K562 (cell line): Measurements from ENCODE around the gene LRP2BP. TPM values are rescaled to one million over a fixed set of nuclear protein-coding genes. Genes with fewer than 3 reads are reported as not detected.

Experiments
- CBX8 ChIP-seq: fragments of 200-600 bp; sonication (generic); IDR thresholded peaks from 2 replicates; pipeline ENCODE4 v1.6.1; 2012; ENCODE audit warnings: borderline replicate concordance, mixed run types, low read depth, mild to moderate bottlenecking, moderate library complexity, mixed read lengths, low read length, control low read depth, inconsistent platforms; ENCODE audit not compliant: poor library complexity, severe bottlenecking; ENCODE audit errors: extremely low read depth
- ESRRB ChIP-seq: fragments of 250-450 bp; sonication (Bioruptor Pico); IDR thresholded peaks from 2 replicates; pipeline ENCODE4 v1.5.0; 2020; ENCODE audit warnings: mild to moderate bottlenecking, moderate library complexity, borderline replicate concordance
- HDAC8 ChIP-seq: fragments of 450-650 bp; IDR thresholded peaks from 2 replicates; pipeline ENCODE4 v1.6.1; 2016; ENCODE audit warnings: mild to moderate bottlenecking, missing genetic modification characterization, moderate library complexity, missing compliant biosample characterization
- HLTF ChIP-seq: fragments of 450-650 bp; IDR thresholded peaks from 2 replicates; pipeline ENCODE4 v1.6.1; 2016
- KLF13 ChIP-seq: fragments of 450-650 bp; IDR thresholded peaks from 2 replicates; pipeline ENCODE4 v1.6.1; 2016; ENCODE audit warnings: missing genetic modification characterization, low read depth, mild to moderate bottlenecking, missing compliant biosample characterization, moderate library complexity, borderline replicate concordance
- PYGO2 ChIP-seq: fragments of 450-650 bp; IDR thresholded peaks from 2 replicates; pipeline ENCODE4 v1.6.1; 2016; ENCODE audit warnings: mild to moderate bottlenecking, missing genetic modification characterization, moderate library complexity, missing compliant biosample characterization
- SREBF1 ChIP-seq: fragments of 150-350 bp; IDR thresholded peaks from 2 replicates; pipeline ENCODE4 v1.6.1; 2014; ENCODE audit warnings: antibody characterized with exemption, low read depth, low read length, borderline replicate concordance
- SREBF2 ChIP-seq: sonication (generic); formaldehyde crosslinking; IDR thresholded peaks from 2 replicates; pipeline ENCODE4 v1.4.0; 2020; ENCODE audit warnings: mild to moderate bottlenecking, missing genetic modification reagents
- ZFPM2 ChIP-seq: fragments of 250-450 bp; sonication (Bioruptor Pico); IDR thresholded peaks from 2 replicates; pipeline ENCODE4 v1.5.1; 2022; ENCODE audit warnings: mild to moderate bottlenecking
- ZKSCAN8 ChIP-seq: fragments of 200-800 bp; sonication (Bioruptor generic); IDR thresholded peaks from 2 replicates; pipeline ENCODE4 v1.6.1; 2016; ENCODE audit warnings: missing genetic modification characterization, missing compliant biosample characterization
- ZNF436 ChIP-seq: fragments of 250-450, 450-650 bp; sonication (Bioruptor Pico); formaldehyde crosslinking; IDR thresholded peaks from 2 replicates; pipeline ENCODE4 v1.7.0; 2020; ENCODE audit warnings: mild to moderate bottlenecking
- polyA plus RNA-seq, 8 experiments: library from polyadenylated mRNA; depleted of rRNA in 4 of 8; stranded (reverse) in 5 of 8; unstranded in 3 of 8; fragments of >200 nt; fragmentation: Nextera tagmentation in 2 of 8; fragmentation: Illumina TruSeq in 1 of 8; extraction: Ambion mirVana in 2 of 8; extraction: Trizol in 1 of 8; gene quantifications; 2 replicates each; pipeline versions ENCODE4 v1.2.1 to v1.2.3, GENCODE V29; 2011 to 2014; ENCODE audit warnings: inconsistent platforms in 1 of 8, missing spikeins in 1 of 8
- total RNA-seq, 7 experiments: library from RNA; depleted of rRNA in 6 of 7; stranded (reverse); fragments of >200 nt in 6 of 7; fragmentation: Illumina TruSeq in 2 of 7; extraction: Trizol in 2 of 7; gene quantifications; 2 replicates each; pipeline versions ENCODE4 v1.2.1 to v1.2.3, GENCODE V29; 2011 to 2021; ENCODE audit warnings: low replicate concordance in 1 of 7
- TF ChIP-seq, protein P1 (sequence below), 2 experiments: fragments of 450-650 bp in 1 of 2; IDR thresholded peaks; 2 replicates each; pipeline ENCODE4 v1.6.1; 2011 to 2017; ENCODE audit warnings: low read depth in 2 of 2, antibody characterized with exemption in 1 of 2, borderline replicate concordance in 1 of 2, low read length in 1 of 2, mild to moderate bottlenecking in 1 of 2, mixed read lengths in 1 of 2; ENCODE audit not compliant: control insufficient read depth in 1 of 2

The LRP2BP gene
- total and polyA plus RNA-seq, 9 of the 15 experiments (the other 6 are each of a cell fraction or from before 2014, with no cell fraction given): 0.42 to 2.1 (median 0.62) TPM

DNA sequence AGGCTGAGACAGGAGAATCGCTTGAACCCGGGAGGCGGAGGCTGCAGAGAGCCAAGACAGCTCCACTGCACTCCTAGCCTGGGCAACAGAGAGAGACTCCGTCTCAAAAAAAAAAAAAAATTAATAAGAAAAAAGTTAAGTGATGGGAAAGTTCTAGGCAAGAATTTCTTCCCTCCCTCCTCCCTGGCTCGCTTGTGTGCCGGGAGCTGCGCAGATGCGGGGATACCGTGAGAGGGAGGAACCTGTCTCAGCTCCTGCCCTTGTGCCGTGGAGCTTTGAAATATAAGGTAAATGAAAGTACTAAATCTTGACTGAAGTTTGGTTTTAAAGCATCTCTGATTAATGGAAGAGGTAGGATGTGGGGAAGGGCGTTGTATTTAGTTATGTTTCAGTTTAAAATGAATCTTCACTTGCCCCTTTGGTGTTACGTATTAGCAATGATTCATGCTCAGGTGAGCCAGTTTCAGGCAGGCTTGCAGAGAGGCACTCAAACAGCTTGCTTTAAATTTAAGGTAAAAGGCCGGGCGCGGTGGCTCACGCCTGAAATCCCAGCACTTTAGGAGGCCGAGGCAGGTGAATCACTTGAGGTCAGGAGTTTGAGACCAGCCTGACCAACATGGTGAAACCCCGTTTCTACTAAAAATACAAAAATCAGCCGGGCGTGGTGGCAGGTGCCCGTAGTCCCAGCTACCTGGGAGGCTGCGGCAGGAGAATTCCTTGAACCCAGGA lies 31.4 kb upstream of the LRP2BP start (continued):
- TF ChIP-seq SREBF2 (CRISPR knock-in tag) (no peak), ZFPM2 (no peak), CBX8 (no peak), PYGO2 (tag) (no peak), KLF13 (tag) (no peak), SREBF1 (no peak), HLTF (no peak), ZNF436 (CRISPR knock-in tag) (no peak), HDAC8 (no peak), ESRRB (CRISPR knock-in tag) (no peak), ZKSCAN8 (CRISPR knock-in tag) (no peak)
- TF ChIP-seq, protein P1, sequence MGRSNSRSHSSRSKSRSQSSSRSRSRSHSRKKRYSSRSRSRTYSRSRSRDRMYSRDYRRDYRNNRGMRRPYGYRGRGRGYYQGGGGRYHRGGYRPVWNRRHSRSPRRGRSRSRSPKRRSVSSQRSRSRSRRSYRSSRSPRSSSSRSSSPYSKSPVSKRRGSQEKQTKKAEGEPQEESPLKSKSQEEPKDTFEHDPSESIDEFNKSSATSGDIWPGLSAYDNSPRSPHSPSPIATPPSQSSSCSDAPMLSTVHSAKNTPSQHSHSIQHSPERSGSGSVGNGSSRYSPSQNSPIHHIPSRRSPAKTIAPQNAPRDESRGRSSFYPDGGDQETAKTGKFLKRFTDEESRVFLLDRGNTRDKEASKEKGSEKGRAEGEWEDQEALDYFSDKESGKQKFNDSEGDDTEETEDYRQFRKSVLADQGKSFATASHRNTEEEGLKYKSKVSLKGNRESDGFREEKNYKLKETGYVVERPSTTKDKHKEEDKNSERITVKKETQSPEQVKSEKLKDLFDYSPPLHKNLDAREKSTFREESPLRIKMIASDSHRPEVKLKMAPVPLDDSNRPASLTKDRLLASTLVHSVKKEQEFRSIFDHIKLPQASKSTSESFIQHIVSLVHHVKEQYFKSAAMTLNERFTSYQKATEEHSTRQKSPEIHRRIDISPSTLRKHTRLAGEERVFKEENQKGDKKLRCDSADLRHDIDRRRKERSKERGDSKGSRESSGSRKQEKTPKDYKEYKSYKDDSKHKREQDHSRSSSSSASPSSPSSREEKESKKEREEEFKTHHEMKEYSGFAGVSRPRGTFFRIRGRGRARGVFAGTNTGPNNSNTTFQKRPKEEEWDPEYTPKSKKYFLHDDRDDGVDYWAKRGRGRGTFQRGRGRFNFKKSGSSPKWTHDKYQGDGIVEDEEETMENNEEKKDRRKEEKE (IDR thresholded peaks at IDR 0.05; ENCODE audit: borderline replicate concordance in 1 of 2, control insufficient read depth in 1 of 2, low read depth in 2 of 2, low read length in 1 of 2): no peak
